ENCODE data around the gene CERK. TPM values are rescaled to one million over a fixed set of nuclear protein-coding genes. Genes with fewer than 3 reads are reported as not detected.

The CERK gene
- total and polyA plus RNA-seq, 9 of the 15 experiments (the other 6 are each of a cell fraction or from before 2014, with no cell fraction given): 1.1 to 14.9 (median 8.7) TPM

GRCh38 chr22:46651316-46651715 is 86.7 kb downstream of the CERK start:
- ATAC-seq: no peak
- no peak overlapping the region for H2AFZ ChIP-seq (ENCODE audit: low read depth, low read length)
- no peaks in the 10 kb centered on the region for H3K27me3 ChIP-seq (ENCODE audit: control insufficient read depth in 2 of 2, insufficient read depth in 2 of 2, low read length in 2 of 2)
- H3K36me3 ChIP-seq (ENCODE audit: control insufficient read depth, insufficient read depth, low read length): peaks cover 3% of the 10 kb centered on the region; the same call in 1 of the 3 replicates
- no TSS peak for BruUV-seq (replicated peaks)
- in situ Hi-C loops (cut with MboI): no loop called here
- H3K27ac ChIP-seq (ENCODE audit: extremely low read depth, low read depth, low read length): peak overlapping the region; percentile 72; the same call in 1 of the 3 replicates
- 88% methylated on average over 10 of the region's 16 CpGs for whole genome bisulfite sequencing (ENCODE audit: insufficient coverage, low coverage, missing lambda C conversion rate)
- POLR2A ChIA-PET: no interaction called here
- H3K4me3 ChIP-seq: no peak overlapping the region
- FAIRE-seq: no peak
- CTCF ChIA-PET (ENCODE audit: low intra/inter-chr PET ratio): no interaction called here
- peak overlapping the region in 1 of 2 experiments; percentile 86; a peak in 1 of 4 replicates for H3K9ac ChIP-seq (ENCODE audit: insufficient read depth in 1 of 2, low read depth in 2 of 2, low read length in 2 of 2)
- H4K20me1 ChIP-seq (replicated peaks; ENCODE audit: control insufficient read depth, insufficient read depth, low read length): no peaks in the 10 kb centered on the region
- TF ChIP-seq MAFG (tag; conservative IDR thresholded peaks at IDR 0.05) (no peak), USF1 (CRISPR knock-in tag; IDR thresholded peaks at IDR 0.05) (0 out of 2 replicates have a peak, but pooled peaks have one; percentile 10), KLF13 (tag; IDR thresholded peaks at IDR 0.05; ENCODE audit: borderline replicate concordance, low read depth) (no peak), MLX (CRISPR knock-in tag; conservative IDR thresholded peaks at IDR 0.05) (no peak), NFE2 (IDR thresholded peaks at IDR 0.05; ENCODE audit: low read depth) (no peak), ZBTB8A (IDR thresholded peaks at IDR 0.05; ENCODE audit: partially characterized antibody) (no peak)
- H3K79me2 ChIP-seq (ENCODE audit: control insufficient read depth, insufficient read depth, low read length): peaks cover 55% of the 10 kb centered on the region
- H3K4me2 ChIP-seq (ENCODE audit: insufficient read depth, low read length): no peak overlapping the region
- no peak for DNase-seq (ENCODE audit: extremely low read depth in 1 of 4, low spot score in 3 of 4)
- H3K9me3 ChIP-seq (replicated peaks; ENCODE audit: control insufficient read depth, insufficient read depth, low read depth, low read length): no peaks in the 10 kb centered on the region
- peaks cover 41 to 64% of the 10 kb centered on the region in 2 experiments for H3K4me1 ChIP-seq (replicated peaks in 1 of 2; ENCODE audit: control insufficient read depth in 2 of 2, insufficient read depth in 2 of 2, low read length in 2 of 2)
- intact Hi-C loops (cut with micrococcal nuclease): no loop called here
- H3K9me1 ChIP-seq (ENCODE audit: control insufficient read depth, insufficient read depth, low read length): no peaks in the 10 kb centered on the region
